MM.1S (cell line): ENCODE results near the gene TAC1.
"Not testable (repeated sequence)": the region's sequence is repeated elsewhere in the genome, so short reads cannot be mapped to it uniquely, and the experiment has no call there.

Experiments used
- DNase-seq: peaks from one replicate; pipeline ENCODE4 v3.0.0-alpha.2; 2015
- H2AFZ ChIP-seq: fragments of 300-600 bp; sonication (generic); 2 replicates; pipeline ENCODE4 v1.6.0; 2016; ENCODE audit warnings: antibody characterized with exemption, low read length
- H3F3A ChIP-seq: fragments of 300-600 bp; sonication (generic); 2 replicates; pipeline ENCODE4 v1.6.1; 2016; ENCODE audit warnings: mild to moderate bottlenecking, antibody characterized with exemption, low read length, moderate library complexity, mixed read lengths; ENCODE audit not compliant: insufficient read depth
- H3K27ac ChIP-seq: fragments of 300-600 bp; sonication (generic); 2 replicates; pipeline ENCODE4 v1.5.1; 2016; ENCODE audit warnings: mild to moderate bottlenecking, low read length
- H3K27me3 ChIP-seq: fragments of 300-600 bp; sonication (generic); replicated peaks from 2 replicates; pipeline ENCODE4 v1.6.0; 2016; ENCODE audit warnings: low read length; ENCODE audit not compliant: insufficient read depth
- H3K36me3 ChIP-seq: fragments of 300-600 bp; sonication (generic); replicated peaks from 2 replicates; pipeline ENCODE4 v1.6.1; 2016; ENCODE audit warnings: mild to moderate bottlenecking, low read length, mixed read lengths; ENCODE audit not compliant: insufficient read depth
- H3K4me1 ChIP-seq: fragments of 300-600 bp; sonication (generic); 2 replicates; pipeline ENCODE4 v1.6.1; 2016; ENCODE audit warnings: low read length, mixed read lengths
- H3K4me2 ChIP-seq: fragments of 300-600 bp; sonication (generic); 2 replicates; pipeline ENCODE4 v1.6.0; 2016; ENCODE audit warnings: low read depth, low read length
- H3K4me3 ChIP-seq: fragments of 300-600 bp; sonication (generic); 2 replicates; pipeline ENCODE4 v1.5.1; 2016; ENCODE audit warnings: low read length, mixed read lengths
- H3K79me2 ChIP-seq: fragments of 300-600 bp; sonication (generic); 2 replicates; pipeline ENCODE4 v1.6.1; 2016; ENCODE audit warnings: mixed run types, low read length, mixed read lengths
- H3K9ac ChIP-seq: fragments of 300-600 bp; sonication (generic); 2 replicates; pipeline ENCODE4 v1.6.1; 2016; ENCODE audit warnings: low read length, mixed read lengths
- H3K9me2 ChIP-seq: fragments of 300-600 bp; sonication (generic); replicated peaks from 2 replicates; pipeline ENCODE4 v1.6.1; 2016; ENCODE audit warnings: mild to moderate bottlenecking, low read length, mixed read lengths; ENCODE audit not compliant: insufficient read depth
- H3K9me3 ChIP-seq: fragments of 300-600 bp; sonication (generic); replicated peaks from 2 replicates; pipeline ENCODE4 v1.6.1; 2016; ENCODE audit warnings: mild to moderate bottlenecking, low read length, mixed read lengths; ENCODE audit not compliant: insufficient read depth
- H4K20me1 ChIP-seq: fragments of 300-600 bp; sonication (generic); 2 replicates; pipeline ENCODE4 v1.6.1; 2016; ENCODE audit warnings: mild to moderate bottlenecking, low read length, moderate library complexity, mixed read lengths; ENCODE audit not compliant: insufficient read depth
- CTCF ChIP-seq: fragments of 300-600 bp; sonication (generic); IDR thresholded peaks from 2 replicates; pipeline ENCODE4 v1.5.1; 2016; ENCODE audit warnings: antibody characterized with exemption, low read length, mixed read lengths
- EZH2 ChIP-seq: fragments of 300-600 bp; sonication (generic); optimal IDR thresholded peaks from 2 replicates; pipeline ENCODE3; 2017; ENCODE audit warnings: low read depth, mild to moderate bottlenecking, antibody characterized with exemption, low read length, mixed read lengths
- EZH2phosphoT487 ChIP-seq: fragments of 300-600 bp; sonication (generic); IDR thresholded peaks from 2 replicates; pipeline ENCODE4 v1.6.1; 2018; ENCODE audit warnings: antibody characterized with exemption, low read length

Gene TAC1

GRCh38 chr7:97772045-97772901 lies 40.4 kb downstream of the TAC1 start:
- H3K9ac ChIP-seq = no peak overlapping the region
- no peak for TF ChIP-seq CTCF
- no peak for TF ChIP-seq EZH2
- TF ChIP-seq EZH2phosphoT487 = no peak
- no peaks in the 10 kb centered on the region for H3K9me2 ChIP-seq
- no peak for DNase-seq
- no peaks in the 10 kb centered on the region for H4K20me1 ChIP-seq
- no peaks in the 10 kb centered on the region for H3K79me2 ChIP-seq
- no peaks in the 10 kb centered on the region for H3F3A ChIP-seq
- H3K9me3 ChIP-seq = no peaks in the 10 kb centered on the region
- no peaks in the 10 kb centered on the region for H3K27me3 ChIP-seq
- H2AFZ ChIP-seq = no peak overlapping the region
- H3K36me3 ChIP-seq = no peaks in the 10 kb centered on the region
- no peak overlapping the region for H3K4me3 ChIP-seq
- H3K4me1 ChIP-seq = no peaks in the 10 kb centered on the region
- no peak overlapping the region for H3K4me2 ChIP-seq
- H3K27ac ChIP-seq = no peak overlapping the region

GRCh38 chr7:97786398-97786797 lies 54.5 kb downstream of the TAC1 start:
- not testable (repeated sequence) for H2AFZ ChIP-seq, H3F3A ChIP-seq, H4K20me1 ChIP-seq, H3K27ac ChIP-seq, H3K4me2 ChIP-seq, H3K9ac ChIP-seq, DNase-seq, H3K9me3 ChIP-seq, H3K4me1 ChIP-seq, H3K27me3 ChIP-seq, H3K9me2 ChIP-seq, H3K79me2 ChIP-seq, H3K4me3 ChIP-seq, H3K36me3 ChIP-seq
